Skin of body (tissue), 2 donors: ENCODE measurements around the gene BICDL2. TPM values are rescaled to one million over a fixed set of nuclear protein-coding genes. Genes with fewer than 3 reads are reported as not detected.

Experiments used
- DNase-seq: peaks from one replicate; lab custom pipeline; 2025; lab: John Stamatoyannopoulos, UW
- total RNA-seq: library from RNA; depleted of rRNA; stranded (reverse); fragments of >200 nt; gene quantifications from one replicate; pipeline ENCODE4 v1.2.3, GENCODE V29; 2014

Gene BICDL2
- total RNA-seq, 1 donor from 2014 or later: 10.9 TPM

DNA sequence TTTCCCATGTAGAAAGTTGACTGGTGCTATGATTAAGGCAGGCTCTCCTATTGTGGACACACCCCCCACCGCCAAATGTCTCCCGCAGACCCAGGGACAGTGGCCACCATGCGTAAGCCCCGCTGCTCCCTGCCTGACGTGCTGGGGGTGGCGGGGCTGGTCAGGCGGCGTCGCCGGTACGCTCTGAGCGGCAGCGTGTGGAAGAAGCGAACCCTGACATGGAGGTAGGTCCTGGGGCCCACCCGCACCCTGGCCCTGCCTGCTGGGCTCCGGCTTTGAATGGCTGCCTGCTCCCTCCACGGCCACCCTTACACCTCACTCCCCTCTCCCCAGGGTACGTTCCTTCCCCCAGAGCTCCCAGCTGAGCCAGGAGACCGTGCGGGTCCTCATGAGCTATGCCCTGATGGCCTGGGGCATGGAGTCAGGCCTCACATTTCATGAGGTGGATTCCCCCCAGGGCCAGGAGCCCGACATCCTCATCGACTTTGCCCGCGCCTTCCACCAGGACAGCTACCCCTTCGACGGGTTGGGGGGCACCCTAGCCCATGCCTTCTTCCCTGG, 13.3 kb upstream of the BICDL2 start:
- DNase-seq: no peak

DNA sequence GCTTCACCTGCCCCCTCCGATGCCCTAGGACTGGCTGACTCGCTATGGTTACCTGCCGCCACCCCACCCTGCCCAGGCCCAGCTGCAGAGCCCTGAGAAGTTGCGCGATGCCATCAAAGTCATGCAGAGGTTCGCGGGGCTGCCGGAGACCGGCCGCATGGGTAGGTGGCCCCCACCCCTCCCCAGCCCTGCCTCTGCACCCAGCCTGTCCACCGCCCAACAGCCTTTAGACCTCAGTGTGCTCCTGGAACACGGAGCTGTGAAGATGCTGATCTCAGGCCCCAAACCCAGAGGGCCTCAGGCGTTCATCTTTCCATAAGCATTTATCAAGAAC, 10.6 kb upstream of the BICDL2 start:
- DNase-seq: no peak

DNA sequence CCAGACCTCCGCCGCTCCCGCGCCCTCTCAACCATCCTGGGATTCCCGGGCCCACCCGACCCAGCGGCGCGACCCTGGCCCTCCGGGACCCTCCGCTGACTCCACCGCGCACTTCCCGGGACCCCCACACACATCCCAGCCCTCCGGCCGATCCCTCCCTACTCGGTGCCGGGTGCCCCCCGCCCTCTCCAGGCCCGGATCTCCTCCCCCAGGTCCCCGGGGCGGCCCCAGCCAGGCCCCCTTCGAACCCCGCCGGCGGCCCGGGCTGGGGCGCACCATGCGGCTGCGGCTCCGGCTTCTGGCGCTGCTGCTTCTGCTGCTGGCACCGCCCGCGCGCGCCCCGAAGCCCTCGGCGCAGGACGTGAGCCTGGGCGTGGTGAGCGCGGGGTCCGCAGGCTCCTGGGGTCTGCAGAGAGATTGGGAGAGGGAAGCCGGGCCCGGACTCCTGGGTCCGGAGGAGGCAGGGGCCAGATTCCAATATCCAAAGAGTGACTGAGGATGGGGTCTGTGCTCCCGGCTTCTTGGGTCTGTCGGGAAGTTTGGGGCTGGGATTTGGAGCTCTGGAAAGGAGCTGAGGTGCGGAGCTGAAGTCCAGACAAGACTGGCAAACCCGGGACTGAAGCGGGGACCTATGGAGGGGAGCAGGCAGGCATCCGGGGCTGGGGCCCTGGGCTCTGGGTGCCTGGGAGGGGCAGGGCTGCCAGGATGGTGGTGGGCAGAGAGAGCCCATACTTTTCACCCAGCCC, 10.1 kb upstream of the BICDL2 start:
- no peak for DNase-seq

DNA sequence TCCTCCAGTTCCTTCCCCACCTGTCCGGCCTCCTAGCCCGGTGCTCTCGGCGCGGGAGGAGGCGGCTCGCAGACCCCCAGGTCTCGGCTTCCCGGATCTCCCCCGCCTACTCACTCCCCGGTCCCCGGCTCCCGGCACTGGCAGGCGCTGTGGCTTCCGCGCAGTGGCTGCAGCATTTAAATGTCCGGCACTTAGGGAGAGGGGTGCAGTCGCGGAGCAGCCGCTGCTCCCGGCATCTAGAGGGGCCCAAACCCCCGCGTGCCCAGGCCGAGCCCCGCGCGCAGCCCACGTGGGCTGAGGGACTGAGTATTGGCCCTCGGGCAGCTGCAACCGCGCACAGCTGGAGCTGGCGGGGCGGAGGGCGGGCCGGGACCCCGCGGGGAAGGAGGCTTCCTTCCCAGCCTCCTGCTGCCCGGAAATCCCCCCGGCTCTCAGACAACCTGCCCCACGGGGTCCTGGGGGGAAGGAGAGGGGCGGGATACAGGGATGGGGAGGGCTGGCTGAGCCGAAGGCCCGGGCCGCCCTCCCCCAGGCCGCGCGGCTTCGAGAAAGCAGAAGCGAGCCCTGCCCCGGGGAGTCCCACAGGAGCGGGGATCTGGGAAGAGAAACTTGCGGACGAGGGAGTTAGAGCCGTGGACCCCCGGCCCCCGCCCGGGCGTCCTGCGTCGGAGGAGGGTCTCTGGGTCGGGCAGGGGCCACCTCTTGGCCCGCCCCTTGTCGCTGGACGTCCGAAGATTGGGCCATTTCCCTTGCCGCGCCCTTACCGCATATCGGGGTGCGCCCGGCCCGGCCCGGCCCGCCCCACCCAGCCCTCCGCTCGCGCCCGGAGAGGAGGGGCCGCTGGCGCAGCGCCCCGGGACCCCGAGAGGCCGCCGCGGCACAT, 9.3 kb upstream of the BICDL2 start, which contains the start of gene MMP25:
Gene MMP25, plus strand, starts transcription at position 804 of the 883 bp plus-strand sequence. CDS start 357 bp downstream, outside the sequence.
- DNase-seq: no peak

DNA sequence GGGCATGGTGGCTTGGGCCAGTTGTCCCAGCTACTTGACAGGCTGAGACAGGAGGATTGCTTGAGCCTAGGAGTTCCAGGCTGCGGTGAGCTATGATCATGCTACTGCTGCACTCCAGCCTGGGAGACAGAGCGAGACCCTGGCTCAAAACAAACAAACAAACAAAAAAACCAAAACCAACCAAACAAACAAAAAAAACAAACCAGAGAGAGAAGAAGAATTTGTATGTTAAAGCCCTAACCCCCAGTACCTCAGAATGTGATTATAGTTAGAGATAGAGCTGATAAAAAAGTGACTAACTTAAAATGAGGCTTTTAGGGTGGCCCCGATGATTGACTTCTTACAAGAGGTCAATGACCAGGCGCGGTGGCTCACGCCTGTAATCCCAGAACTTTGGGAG, 8.0 kb upstream of the BICDL2 start:
- no peak for DNase-seq

DNA sequence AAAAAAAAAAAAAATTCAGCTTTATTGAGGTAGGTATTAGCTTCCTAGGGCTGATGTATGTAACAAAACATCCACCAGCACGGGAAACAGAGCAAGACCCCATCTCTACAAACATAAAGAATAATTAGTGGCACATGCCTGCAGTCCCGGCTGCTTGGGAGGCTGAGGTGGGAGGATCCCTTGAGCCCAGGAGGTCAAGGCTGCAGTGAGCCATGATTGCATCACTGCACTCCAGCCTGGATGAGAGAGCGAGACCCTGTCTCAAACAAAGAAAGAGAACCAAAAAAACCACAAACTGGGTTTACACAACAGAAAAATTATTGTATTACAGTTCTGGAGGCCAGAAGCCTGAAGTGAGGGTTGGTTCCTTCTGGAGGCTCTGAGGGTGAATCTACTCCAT, 5.6 kb upstream of the BICDL2 start:
- DNase-seq: no peak

DNA sequence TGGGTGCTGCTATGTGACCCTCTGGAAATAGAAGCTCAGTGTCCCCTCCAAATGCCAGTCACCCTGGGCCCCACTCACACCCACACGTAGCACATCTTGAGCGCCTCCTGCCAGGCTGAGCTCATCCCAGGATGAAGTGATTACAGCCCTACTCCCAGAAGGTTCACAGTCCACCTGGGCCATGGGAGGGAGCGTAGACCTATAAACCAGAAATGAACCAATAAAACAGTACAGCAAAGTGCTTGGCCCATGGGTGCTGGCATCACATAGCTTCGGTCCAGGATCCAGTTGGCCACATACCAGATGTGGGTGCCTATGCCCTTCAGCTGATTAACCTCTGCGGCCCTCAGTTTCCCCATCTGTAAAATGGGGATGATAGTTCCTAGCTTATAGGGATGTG, 2.2 kb upstream of the BICDL2 start:
- DNase-seq: no peak

DNA sequence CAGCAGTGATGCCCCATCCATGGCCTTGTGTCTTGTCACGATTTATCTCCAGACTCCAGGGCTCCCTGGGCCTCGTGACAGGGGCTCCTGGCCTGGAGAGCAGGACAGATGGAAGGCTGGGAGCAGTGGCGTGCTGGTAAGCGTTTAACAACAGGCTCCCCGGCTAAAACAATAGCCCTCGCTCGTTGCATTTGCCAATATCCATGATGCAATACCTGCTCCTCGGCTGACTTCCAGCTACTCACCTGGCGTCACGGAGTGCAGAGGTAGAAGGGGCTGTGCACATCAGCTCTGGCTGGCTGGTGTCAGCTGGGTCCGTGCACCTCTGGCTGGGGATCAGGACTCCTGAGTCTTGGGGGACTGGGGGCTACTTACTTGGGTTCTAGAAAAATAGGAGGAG, 1.5 kb upstream of the BICDL2 start:
- DNase-seq: no peak

DNA sequence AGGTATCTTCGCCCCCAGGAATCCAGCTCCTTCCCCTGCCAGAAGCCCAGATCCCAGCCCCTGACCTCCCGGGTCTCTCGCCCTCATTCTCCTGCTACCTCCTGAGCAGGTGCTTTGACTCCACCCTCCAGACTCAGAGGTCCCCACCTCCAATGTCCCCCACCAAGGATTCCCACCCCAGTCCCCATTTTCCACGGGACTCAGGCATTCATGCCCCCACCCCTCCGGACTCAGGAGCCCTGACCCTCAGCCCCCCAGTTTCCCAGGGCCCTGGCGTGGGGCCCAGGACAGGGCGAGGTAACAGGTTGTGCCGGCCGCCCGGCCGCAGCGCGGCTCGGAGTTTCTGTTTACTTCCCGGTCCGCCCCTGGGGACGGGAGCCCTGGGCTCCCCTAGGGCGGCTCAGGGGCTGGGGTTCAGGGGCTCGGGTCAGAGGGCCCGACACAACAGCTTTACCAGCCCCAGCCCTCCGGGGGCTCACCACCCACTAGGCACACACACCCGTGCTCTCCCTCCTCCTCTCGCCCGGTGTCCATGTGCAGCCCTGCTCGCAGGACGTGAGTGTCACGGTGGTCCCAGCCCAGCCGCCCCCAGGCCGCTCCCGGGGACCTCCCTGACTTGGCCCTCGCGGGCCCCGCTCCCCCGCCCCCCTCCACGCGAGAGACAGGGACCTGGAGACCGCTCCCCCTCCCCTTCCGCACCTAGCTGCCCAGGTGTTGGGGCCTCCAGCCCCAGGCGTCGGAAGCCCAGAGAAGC, 595 bp downstream of the BICDL2 start:
- no peak for DNase-seq

DNA sequence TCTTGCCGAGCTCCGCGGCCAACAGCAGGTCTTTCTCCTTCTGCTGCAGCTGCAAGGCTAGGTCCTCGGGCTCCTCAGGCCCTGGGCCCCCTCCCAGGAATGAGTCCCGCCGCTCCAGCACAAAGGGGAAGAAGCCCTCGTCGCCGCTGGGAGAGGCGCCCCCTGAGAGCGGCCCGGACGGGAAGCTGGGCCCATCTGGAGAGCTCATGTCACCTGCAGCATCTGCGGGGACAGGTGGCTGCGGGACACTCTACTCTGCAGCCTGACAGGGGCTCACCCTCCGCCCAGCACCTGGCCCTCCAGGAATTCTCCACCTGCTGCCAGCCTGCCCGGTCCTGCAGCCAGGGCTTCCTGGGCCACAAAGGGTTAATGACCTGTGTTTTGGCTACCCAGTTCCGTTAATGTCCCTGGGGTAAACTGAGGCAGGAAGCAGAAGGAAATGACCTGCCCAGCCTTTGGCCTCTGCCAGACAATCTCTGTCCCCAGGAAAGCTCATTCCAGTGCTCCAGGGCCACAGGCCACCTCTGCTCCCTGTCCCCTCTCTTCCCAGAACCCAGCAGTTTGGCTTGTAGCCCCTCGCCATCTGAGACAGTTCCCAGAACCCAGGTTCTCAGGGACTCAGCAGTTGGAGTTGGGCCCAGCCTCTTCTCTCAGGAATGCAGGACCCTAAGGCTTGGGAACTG, 1.3 kb downstream of the BICDL2 start:
- DNase-seq: no peak

DNA sequence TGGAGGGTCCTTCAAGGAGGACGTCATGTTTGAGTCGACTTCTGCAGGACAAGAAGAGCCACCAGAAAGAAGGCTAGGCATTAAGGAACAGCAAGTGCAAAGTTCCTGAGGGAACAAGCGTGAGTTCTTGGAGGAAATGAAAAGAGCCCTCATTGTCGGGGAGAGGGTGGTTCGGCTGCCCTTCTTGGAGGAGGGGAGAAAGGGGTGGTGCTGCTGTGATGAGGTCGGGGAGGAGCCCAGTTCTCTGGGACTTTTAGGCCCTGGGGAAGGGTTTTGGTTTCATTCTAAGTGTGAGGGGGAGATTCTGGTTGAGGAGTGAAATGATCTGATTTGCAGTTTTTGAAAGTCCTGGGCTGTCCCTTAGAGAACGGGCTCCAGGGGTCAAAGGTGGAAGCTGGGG, 4.1 kb downstream of the BICDL2 start:
- no peak for DNase-seq

DNA sequence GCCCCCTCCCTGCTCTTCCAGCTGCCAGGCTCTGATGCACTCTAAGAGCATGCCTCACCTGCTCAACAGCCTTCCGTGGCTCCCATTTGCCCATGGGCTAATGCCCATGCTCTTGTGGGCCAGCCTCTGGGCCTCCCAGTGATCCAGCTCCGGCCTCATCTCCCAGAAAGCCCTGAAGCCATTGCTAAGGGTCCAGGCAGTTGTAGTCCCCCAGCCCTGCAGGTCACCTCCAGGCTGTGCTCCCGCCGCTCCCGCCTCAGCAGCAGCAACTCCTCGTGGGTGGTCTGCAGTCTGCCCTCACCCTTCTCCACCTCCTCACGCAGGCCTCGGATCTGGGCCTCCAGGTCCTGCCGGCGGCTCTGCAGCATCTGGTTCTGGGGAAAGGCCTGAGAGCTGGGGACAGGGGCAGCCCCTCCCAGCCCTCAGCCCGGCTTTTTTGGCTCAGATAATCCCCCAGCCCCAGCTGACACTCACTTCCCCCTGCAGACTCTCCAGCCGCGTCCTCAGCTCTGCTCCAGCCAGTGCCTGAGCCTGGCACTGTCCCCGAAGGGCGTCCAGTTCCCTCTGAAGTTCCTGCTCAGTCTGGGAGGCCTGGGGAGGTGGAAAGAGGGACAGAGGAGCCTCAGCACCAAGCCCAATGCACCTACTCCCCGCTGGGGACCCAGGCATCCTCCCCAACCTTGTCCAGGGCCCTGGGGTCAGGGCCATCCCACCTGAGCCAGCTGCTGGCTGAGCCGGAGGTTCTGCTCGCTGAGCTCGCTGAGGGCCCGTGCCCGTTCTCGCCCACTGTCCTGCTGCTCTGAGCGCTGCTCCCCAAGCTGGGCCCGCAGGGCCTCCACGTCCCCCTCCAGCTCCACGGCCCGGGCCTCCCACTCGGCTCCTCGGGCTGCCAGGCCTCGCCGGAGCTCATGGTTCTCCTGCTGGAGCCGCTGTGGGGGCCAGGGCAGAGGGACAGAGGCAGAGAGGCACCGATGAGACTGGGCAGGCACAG, 6.2 kb downstream of the BICDL2 start:
- DNase-seq: no peak

DNA sequence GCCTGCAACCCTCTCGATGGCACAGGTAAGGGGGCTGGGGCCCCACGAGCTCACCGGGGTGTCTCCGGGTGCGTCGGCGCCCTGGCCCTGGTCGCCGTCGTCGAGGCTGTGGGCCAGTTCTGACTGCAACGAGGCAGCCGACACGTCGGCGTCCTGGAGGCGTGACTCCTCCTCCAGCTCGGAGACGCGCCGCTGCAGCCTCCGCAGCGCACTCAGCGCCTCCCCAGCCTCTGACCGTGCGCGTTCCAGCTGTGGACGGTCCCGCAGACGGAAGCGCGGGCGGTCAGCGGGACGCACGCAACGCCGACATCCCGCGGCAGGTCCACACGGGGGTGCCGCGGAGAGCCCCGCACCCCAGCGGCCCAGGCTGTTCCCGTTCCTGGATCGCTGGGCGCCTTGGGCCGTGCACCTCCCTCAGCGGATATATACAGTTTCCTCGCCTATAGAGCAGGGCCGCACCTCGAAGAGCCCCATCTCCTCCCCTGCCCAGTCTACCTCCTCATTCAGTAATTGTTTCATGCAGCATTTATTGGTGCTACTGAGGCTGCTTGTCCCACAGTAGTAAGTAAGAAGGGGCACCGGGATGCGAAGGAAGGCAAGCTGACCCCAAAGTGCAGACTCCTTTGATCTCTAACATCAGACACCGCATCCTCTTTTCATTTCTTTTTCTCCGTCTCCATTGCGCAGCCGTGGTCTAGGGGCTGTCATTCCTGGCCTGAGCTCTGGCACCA, 7.1 kb downstream of the BICDL2 start:
- DNase-seq: no peak

DNA sequence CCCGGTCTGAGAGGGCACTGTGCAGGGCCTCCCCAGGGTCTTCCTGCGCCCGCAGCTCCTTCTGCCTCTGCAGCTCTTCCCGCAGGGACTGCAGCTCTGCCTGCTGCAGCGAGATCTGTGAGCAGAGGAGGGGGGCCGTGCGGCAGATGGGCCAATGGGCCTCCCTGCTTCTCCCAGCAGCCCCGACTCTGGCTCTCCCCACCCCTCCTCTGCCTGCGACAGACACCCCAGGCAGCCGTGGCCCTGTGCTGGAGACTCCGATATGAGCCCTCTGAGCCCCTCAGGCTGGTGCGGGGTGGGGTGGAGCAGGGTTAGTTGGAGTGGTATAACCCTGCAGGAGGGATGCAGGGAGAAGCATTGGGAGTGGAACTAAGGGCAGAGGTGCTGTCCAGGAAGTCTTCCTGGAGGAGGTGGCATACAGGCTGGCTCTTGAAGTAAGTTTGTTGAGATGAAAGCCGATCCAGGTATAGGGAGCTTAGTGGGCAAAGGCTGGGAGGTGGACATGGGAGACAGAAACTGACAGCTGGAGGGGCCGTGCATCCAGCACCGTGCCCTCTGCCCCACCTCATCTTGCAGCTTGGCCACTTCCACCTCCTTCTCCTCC, 7.9 kb downstream of the BICDL2 start:
- no peak for DNase-seq

DNA sequence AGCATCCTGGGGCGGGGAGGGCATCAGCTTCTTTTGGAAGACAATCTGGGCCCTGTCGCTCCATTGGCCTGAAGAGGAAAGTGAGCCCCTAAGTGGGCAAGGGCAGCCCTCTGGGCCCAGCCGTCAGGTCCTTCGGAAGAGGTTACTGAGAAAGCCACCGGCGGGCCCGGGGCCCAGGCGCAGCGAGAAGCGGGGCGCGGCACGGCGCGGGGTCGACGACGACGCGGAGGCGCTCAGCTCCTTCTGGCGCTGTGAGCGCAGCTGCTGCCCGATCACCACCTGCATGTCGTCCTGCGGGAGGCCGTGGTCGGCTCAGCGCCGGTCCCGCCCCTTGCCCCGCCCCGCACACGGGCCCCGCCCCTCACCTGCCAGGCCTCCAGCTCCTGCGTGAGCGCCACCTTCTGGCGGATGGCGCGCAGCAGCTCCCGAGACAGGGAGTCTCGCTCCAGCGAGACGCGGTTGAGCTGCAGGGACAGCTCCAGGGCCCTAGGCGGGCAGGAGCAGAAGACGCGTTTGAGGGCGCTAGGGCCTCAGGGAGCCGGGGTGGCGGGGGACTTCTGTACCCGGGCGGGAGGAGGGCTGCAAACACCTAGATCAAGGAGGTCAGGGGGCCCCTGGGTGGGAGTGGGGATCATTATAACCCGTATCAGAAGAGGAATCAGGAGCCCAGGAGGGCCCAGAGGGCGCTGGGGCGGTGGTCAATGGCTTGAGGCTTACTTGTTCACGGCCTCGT, 8.6 kb downstream of the BICDL2 start:
- peak; percentile 19 for DNase-seq

DNA sequence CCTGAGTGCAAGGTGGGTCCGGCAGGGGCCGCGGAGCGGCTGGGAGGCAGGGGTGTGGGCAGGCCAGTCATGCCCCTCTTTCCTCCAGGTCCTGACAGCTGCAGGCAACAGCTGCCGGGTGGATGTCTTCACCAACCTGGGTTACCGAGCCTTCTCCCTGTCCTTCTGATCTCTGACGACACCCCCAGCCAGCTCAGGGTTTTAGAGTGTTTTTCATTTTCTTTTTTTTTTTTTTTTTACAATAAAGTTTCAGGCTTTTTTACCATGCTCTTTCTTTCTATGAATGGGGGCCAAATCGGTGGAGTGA, 9.3 kb downstream of the BICDL2 start:
- no peak for DNase-seq

DNA sequence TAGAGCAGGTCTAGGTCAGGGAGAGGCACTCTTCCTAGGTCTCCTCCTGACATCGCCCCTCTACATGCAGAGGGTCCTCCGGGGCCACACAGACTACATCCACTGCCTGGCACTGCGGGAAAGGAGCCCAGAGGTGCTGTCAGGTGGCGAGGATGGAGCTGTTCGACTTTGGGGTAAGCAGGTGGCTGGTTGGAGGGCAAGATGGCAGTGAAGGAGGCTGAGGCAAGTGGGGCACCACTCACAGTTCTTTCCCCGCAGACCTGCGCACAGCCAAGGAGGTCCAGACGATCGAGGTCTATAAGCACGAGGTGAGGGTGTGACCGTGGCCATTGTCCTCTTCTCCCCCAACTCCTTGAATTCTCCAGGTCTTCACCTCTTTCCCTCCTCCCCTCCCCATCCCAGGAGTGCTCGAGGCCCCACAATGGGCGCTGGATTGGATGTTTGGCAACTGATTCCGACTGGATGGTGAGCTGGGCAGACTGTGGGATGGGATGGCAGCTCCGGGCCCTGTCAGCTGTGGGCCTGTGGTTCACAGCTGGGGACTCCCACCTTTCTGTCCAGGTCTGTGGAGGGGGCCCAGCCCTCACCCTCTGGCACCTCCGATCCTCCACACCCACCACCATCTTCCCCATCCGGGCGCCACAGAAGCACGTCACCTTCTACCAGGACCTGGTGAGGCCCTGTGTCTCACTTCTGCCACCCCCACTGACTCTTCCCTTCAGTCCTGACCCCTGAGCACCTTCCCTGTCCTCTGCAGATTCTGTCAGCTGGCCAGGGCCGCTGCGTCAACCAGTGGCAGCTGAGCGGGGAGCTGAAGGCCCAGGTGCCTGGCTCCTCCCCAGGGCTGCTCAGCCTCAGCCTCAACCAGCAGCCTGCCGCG, 9.9 kb downstream of the BICDL2 start:
- DNase-seq: no peak
